Kidney epithelial cell (primary cell): ENCODE data around the gene PIP4K2A. TPM values are rescaled to one million over a fixed set of nuclear protein-coding genes. Genes with fewer than 3 reads are reported as not detected.

Experiments used
- DNase-seq: peaks from one replicate; pipeline ENCODE4 v3.0.0-alpha.2; 2010; ENCODE audit warnings: low read depth
- H3K27me3 ChIP-seq: 2 replicates; pipeline ENCODE4 v1.6.0; 2011; ENCODE audit warnings: low read length; ENCODE audit not compliant: control insufficient read depth, insufficient read depth
- H3K36me3 ChIP-seq: 2 replicates; pipeline ENCODE4 v1.5.1; 2011; ENCODE audit warnings: low read length; ENCODE audit not compliant: control insufficient read depth, insufficient read depth
- H3K4me3 ChIP-seq: 2 replicates; pipeline ENCODE4 v1.5.1; 2011; ENCODE audit warnings: low read depth, mild to moderate bottlenecking, control low read depth, low read length
- total RNA-seq: library from RNA; depleted of rRNA; stranded (reverse); fragments of >200 nt; gene quantifications from 2 replicates; pipeline ENCODE4 v1.2.3, GENCODE V29; 2015
- TF ChIP-seq, protein P1 (sequence below): IDR thresholded peaks from 2 replicates; pipeline ENCODE4 v1.5.1; 2011; ENCODE audit warnings: mild to moderate bottlenecking, moderate library complexity, low read length, control low read depth, inconsistent platforms; ENCODE audit not compliant: insufficient read depth, poor library complexity, severe bottlenecking

Gene PIP4K2A
- total RNA-seq, 1 donor from 2014 or later = 23.6 TPM

DNA sequence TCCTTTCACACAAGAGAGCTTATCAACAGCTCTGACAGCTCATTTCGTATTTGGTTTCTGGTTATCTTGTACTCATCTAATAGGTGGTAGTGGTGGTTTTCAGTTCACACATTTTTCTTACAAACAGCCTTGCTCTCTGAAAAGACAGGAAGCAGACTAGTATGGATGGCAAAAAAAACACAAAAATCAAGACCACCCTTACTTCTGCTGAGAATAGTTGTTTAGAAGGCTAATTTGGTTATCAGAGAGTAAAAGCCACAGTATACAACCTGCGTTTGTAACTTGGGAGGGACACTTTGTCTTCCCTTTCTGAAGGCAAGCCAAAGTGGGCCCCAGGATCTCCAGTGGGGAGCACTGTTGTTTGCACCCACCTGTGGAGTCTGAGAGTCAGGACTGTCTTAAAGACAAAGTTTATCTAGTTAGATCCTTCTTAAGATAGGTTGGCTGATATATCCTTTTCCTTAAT, 68.0 kb downstream of the PIP4K2A start:
- H3K4me3 ChIP-seq = no peak overlapping the region
- no peak for DNase-seq
- TF ChIP-seq, protein P1, sequence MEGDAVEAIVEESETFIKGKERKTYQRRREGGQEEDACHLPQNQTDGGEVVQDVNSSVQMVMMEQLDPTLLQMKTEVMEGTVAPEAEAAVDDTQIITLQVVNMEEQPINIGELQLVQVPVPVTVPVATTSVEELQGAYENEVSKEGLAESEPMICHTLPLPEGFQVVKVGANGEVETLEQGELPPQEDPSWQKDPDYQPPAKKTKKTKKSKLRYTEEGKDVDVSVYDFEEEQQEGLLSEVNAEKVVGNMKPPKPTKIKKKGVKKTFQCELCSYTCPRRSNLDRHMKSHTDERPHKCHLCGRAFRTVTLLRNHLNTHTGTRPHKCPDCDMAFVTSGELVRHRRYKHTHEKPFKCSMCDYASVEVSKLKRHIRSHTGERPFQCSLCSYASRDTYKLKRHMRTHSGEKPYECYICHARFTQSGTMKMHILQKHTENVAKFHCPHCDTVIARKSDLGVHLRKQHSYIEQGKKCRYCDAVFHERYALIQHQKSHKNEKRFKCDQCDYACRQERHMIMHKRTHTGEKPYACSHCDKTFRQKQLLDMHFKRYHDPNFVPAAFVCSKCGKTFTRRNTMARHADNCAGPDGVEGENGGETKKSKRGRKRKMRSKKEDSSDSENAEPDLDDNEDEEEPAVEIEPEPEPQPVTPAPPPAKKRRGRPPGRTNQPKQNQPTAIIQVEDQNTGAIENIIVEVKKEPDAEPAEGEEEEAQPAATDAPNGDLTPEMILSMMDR = no peak
- no peaks in the 10 kb centered on the region for H3K27me3 ChIP-seq
- H3K36me3 ChIP-seq = no peaks in the 10 kb centered on the region

DNA sequence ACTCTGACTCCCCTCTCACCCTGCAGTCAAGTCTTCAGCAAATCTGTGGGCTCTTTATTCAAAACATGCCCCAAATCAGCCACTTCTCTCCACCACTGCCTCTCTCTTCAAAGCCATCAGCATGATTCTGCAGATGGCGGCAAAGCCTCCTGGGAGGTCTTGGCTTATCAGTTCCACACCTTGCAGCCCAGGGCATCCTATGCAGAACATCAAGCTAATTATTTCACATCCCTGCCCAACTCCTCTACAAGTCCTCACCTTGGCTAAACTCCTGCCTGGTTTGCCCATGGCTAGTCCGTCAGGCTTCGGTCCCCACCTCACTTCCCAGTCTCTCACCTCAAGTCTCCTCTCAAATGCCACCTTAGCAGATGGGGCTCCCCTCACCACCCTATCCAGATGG, 70.2 kb downstream of the PIP4K2A start:
- Histone ChIP-seq H3K27me3 (no peaks in the 10 kb centered on the region), H3K4me3 (no peak overlapping the region), H3K36me3 (no peaks in the 10 kb centered on the region)
- TF ChIP-seq, protein P1 = no peak
- no peak for DNase-seq

DNA sequence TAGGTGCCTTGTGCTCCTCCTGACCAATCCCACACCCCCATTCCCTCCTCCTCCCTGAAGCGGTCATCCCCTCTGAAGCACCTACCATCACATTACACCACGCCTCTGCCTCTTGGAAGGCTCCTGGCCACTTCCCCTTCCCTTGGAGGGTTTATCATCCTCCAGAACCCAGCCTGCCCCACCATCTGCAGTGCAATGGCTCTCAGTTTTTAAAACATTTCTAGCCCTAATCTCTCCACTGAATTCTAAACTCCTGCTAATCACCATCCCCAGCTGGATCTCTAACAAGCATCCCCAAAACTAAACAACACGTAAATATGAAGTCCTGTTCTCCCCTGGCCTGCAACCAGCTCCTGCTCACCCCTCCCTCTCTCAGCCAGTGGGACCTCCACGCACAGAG, 70.6 kb downstream of the PIP4K2A start:
- Histone ChIP-seq H3K27me3 (no peaks in the 10 kb centered on the region), H3K4me3 (no peak overlapping the region), H3K36me3 (no peaks in the 10 kb centered on the region)
- DNase-seq = no peak
- TF ChIP-seq, protein P1 = no peak

DNA sequence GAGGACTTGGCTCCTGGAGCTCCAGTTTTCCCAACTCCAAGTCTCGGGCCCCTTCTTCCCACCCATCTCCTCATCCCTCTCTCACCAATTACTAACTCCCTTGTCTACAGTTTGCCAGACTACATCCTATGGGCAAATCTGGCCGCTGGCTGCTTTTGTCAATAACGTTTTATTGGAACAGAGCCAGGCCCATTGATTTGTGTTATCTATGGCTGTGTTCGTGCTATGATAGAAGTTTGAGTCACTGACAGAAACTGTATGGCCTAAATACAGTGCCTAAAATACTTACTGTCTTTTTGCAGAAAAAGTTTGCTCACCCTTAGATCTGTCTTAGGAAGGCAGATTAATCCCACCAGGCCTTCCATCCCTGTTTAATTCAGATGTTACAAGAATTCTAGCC, 71.3 kb downstream of the PIP4K2A start:
- Histone ChIP-seq H3K27me3 (no peaks in the 10 kb centered on the region), H3K4me3 (no peak overlapping the region), H3K36me3 (no peaks in the 10 kb centered on the region)
- DNase-seq = no peak
- TF ChIP-seq, protein P1 = no peak

DNA sequence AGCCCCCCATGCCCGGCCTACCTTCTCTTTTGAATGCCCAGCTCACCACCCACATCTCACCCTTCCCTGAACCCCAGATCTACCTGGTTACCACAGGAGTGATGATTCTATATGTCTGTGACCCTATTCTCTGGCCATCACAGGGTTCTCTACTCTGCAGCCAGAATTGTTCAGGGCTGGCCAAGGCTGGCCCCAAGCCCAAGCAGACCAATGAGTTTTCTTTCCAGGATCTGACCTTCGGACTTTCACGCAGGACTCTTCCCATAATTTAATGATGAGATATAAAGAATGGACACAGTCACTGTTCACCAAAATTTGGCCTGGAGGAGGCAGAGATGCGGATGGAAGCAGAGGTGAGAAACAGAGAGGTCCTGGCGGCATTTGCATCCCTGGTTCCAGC, 72.6 kb downstream of the PIP4K2A start:
- no peak for DNase-seq
- H3K36me3 ChIP-seq = no peaks in the 10 kb centered on the region
- H3K4me3 ChIP-seq = no peak overlapping the region
- no peaks in the 10 kb centered on the region for H3K27me3 ChIP-seq
- TF ChIP-seq, protein P1 = no peak

DNA sequence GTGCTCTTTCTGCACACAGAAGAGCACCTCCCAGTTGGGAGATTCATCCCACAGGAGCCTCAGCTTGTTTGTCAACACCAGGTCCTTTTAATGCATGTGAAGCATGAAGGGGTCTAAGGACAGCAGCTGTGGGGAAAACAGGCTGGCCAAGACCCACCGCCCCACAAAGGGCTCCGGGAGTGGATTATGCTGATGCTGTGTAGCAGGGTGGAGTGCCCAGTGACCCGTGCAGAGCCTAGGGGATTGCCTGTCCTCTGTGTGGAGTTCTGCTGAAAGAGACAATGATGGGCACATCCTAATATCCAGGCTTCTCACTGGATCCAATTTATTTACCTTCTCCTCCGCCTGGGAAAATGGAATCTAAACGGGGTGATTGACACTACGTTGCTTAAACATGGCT, 74.0 kb downstream of the PIP4K2A start:
- TF ChIP-seq, protein P1 = no peak
- Histone ChIP-seq H3K27me3 (no peaks in the 10 kb centered on the region), H3K4me3 (no peak overlapping the region), H3K36me3 (no peaks in the 10 kb centered on the region)
- DNase-seq = no peak
